Activated B cell treated with CpG ODN at 0.5 μM for 24 hours (primary cell): ENCODE data around the gene NUDT21. TPM values are rescaled to one million over a fixed set of nuclear protein-coding genes. Genes with fewer than 3 reads are reported as not detected.

Experiments used
- ATAC-seq: fragments of 200-7000 bp; cut with Tn5 transposase; one replicate; pipeline ENCODE4 v1.10.0; 2021; ENCODE audit warnings: low read depth, mild to moderate bottlenecking, moderate library complexity
- CTCF ChIA-PET: fragments of 350-600 bp; sonication (Branson Sonifier 250); formaldehyde crosslinking; loops from one replicate; lab custom pipeline; 2021; ENCODE audit warnings: antibody characterized with exemption; lab: Charles Lee
- POLR2A ChIA-PET: fragments of 350-600 bp; sonication (Branson Sonifier 250); formaldehyde crosslinking; loops from one replicate; lab custom pipeline; 2021; ENCODE audit warnings: antibody characterized with exemption; lab: Charles Lee
- DNase-seq: peaks from one replicate; pipeline ENCODE4 v3.0.0; 2022
- H3K27ac Mint-ChIP-seq: one replicate; pipeline ENCODE4 v1.8.0; 2020; ENCODE audit warnings: mixed read lengths
- H3K27me3 Mint-ChIP-seq: one replicate; pipeline ENCODE4 v1.8.0; 2021; ENCODE audit warnings: mixed read lengths
- H3K36me3 Mint-ChIP-seq: one replicate; pipeline ENCODE4 v1.8.0; 2021; ENCODE audit warnings: low read depth, mixed read lengths
- H3K4me1 Mint-ChIP-seq: one replicate; pipeline ENCODE4 v1.8.0; 2021; ENCODE audit warnings: mixed read lengths
- H3K4me3 Mint-ChIP-seq: one replicate; pipeline ENCODE4 v1.8.0; 2020; ENCODE audit warnings: mild to moderate bottlenecking, mixed read lengths
- H3K9me3 Mint-ChIP-seq: one replicate; pipeline ENCODE4 v1.8.0; 2020; ENCODE audit warnings: mixed read lengths
- CTCF ChIP-seq: fragments of 200-600 bp; IDR thresholded peaks from one replicate; pipeline ENCODE4 v1.8.0; 2022; ENCODE audit warnings: antibody characterized with exemption, mild to moderate bottlenecking
- intact Hi-C: fragments of 100-400 bp; cut with micrococcal nuclease; formaldehyde crosslinking; loops from one replicate; pipeline ENCODE4 v1.15.1; 2024
- total RNA-seq: library from RNA; stranded (reverse); gene quantifications from 2 replicates; pipeline ENCODE4 v1.2.3, GENCODE V29; 2022

NUDT21 gene
- total RNA-seq, 1 donor from 2014 or later: 111 TPM

DNA sequence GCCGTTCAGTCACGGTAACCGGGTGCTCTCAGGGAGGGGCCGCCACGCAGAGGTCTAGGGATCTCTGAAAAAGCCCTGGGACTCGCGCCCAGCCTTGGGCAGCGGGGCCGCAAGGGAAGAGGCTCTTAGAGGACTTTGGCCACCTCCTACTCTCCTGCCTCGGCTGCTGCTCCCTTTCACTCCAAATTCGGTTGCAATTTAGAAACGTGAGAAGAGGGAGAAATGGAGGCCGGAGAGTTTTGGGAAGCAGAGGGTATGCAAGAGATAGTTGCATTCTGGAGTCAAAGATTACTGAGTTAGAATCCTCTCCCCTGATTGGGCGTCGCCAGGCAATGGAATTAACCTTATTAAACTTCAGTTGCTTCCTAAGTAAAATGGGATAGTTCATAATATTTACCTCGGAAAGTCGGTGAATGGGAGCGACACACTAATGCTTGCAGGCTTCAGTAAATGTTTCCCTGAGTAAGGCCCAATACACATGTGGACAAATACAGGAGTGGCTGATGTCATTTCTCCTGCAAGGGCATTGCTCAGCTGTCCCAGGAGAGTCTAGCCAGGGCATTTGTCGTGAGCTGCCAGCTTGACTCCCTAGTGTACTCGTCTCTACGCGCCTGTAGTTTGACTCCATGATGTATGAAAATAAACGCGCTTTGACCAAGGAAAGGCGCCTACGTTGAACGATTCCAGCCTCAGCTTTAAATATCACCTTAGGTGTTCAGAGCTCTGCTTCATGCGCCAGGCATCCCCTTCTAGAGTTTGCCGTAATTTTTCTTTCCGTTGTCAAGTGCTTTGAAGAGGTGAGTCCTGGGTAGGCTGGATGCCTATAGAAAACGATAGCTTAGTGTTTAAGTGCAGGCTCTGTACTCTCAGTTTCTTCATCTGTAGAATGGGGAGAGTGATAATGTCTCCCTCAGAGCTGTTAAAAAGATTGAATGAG, 889 bp upstream of the NUDT21 start:
- Mint-ChIP-seq H3K27ac (peak overlapping the region; percentile 97), H3K4me1 (peaks cover 39% of the 10 kb centered on the region), H3K36me3 (peaks cover 60% of the 10 kb centered on the region), H3K27me3 (no peaks in the 10 kb centered on the region), H3K4me3 (peak overlapping the region; percentile 99), H3K9me3 (no peaks in the 10 kb centered on the region)
- intact Hi-C loops: loop anchor here (1.0 kb wide), 5 partner anchors 27 to 734 kb away; partner anchors contain the start of genes AMFR, PSME3IP1 and RSPRY1
- ChIA-PET POLR2A (interaction anchor here (0.7 to 1.4 kb wide), 11 partner anchors 8 to 734 kb away, joined by 3 to 9 read pairs (median 3); partner anchors contain the start of genes AMFR, BBS2, PSME3IP1 and RSPRY1), CTCF (interaction anchor here (1.0 to 1.5 kb wide), 3 partner anchors 24 to 250 kb away, joined by 4 to 5 read pairs (median 4); no protein-coding TSS in a partner anchor)
- no peak for TF ChIP-seq CTCF
- DNase-seq (no peak), ATAC-seq (peak; percentile 35)

DNA sequence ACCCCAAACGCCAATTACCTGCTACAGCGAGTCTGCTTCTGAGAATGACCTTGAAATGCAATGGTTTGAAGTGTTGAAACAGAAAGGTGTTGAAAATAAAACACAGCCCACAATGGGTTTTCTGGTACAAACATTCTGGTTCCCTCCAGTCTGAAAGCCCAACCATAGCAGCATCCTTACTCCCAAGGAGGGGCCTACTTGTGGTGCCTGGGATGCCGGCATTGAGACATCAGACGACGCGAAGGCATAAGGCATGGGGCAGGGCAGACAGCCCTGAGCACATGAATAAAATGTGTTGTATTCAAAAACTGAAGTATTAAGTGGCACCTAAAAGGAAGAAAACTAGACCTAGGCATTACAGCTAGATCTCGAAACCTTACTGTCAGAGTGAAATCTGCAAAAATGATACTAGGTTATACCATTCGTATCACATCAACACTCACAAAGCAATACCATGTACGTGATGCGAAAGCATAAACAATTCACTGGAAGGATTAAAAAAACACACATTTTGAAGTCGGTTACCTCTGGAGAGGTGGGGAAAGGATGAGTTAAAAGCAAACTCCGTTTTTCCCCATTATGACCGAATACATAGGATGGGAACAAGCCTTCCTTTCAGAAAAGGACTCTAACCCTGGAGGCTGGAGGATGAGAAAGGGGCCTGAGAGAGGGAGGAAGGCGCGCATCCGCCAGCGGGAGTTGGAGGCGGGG, 702 bp downstream of the NUDT21 start:
- Mint-ChIP-seq H3K27me3 (no peaks in the 10 kb centered on the region), H3K27ac (peak overlapping the region; percentile 97), H3K4me3 (peak overlapping the region; percentile 99), H3K36me3 (peaks cover 61% of the 10 kb centered on the region), H3K9me3 (no peaks in the 10 kb centered on the region), H3K4me1 (peaks cover 41% of the 10 kb centered on the region)
- ATAC-seq (no peak), DNase-seq (no peak)
- POLR2A ChIA-PET: interaction anchor here (0.5 to 1.4 kb wide), 10 partner anchors 8 to 735 kb away, joined by 3 to 9 read pairs (median 5); partner anchors contain the start of genes BBS2, PSME3IP1 and RSPRY1
- intact Hi-C loops: no loop called here
- CTCF ChIA-PET: interaction anchor here (1.0 to 1.5 kb wide), 3 partner anchors 23 to 251 kb away, joined by 4 to 5 read pairs (median 4); no protein-coding TSS in a partner anchor
- no peak for TF ChIP-seq CTCF

- ATAC-seq: no peak
- H3K4me1 Mint-ChIP-seq: peaks cover 41% of the 10 kb centered on the region
- CTCF ChIA-PET: no interaction called here
These were observed 3.1 kb downstream of the NUDT21 start for GRCh38 chr16:56448005-56448404.

GRCh38 chr16:56447286-56447685, 3.8 kb downstream of the NUDT21 start:
- POLR2A ChIA-PET: interaction anchor here (0.5 kb wide), 1 partner anchor 739 kb away, joined by 4 read pairs; the partner anchor contains the start of genes PSME3IP1 and RSPRY1
- Mint-ChIP-seq H3K27me3 (no peaks in the 10 kb centered on the region), H3K9me3 (no peaks in the 10 kb centered on the region), H3K36me3 (peaks cover 61% of the 10 kb centered on the region), H3K27ac (no peak overlapping the region), H3K4me1 (peaks cover 34% of the 10 kb centered on the region), H3K4me3 (no peak overlapping the region)
- DNase-seq (no peak), ATAC-seq (no peak)
- CTCF ChIA-PET: no interaction called here
- no peak for TF ChIP-seq CTCF
- intact Hi-C loops: no loop called here

More at GRCh38 chr16:56448005-56448404, 3.1 kb downstream of the NUDT21 start:
- Mint-ChIP-seq H3K36me3 (peaks cover 55% of the 10 kb centered on the region), H3K27me3 (no peaks in the 10 kb centered on the region), H3K9me3 (no peaks in the 10 kb centered on the region), H3K27ac (no peak overlapping the region), H3K4me3 (no peak overlapping the region)
- intact Hi-C loops: no loop called here
- POLR2A ChIA-PET: no interaction called here
- no peak for DNase-seq
- TF ChIP-seq CTCF: no peak
